ENCODE measurements around the gene HOXA2.

The HOXA2 gene

GRCh38 chr7:27137640-27138315, 35.3 kb upstream of the HOXA2 start:
- Histone ChIP-seq H3K27me3 (ENCODE audit: insufficient read depth, poor library complexity, severe bottlenecking) (no peaks in the 10 kb centered on the region), H3K4me1 (ENCODE audit: insufficient read depth, poor library complexity, severe bottlenecking) (peaks cover 23% of the 10 kb centered on the region), H3K4me3 (ENCODE audit: severe bottlenecking) (no peak overlapping the region), H3K9me3 (ENCODE audit: severe bottlenecking) (no peaks in the 10 kb centered on the region), H3K27ac (ENCODE audit: poor library complexity, severe bottlenecking) (peak overlapping the region; percentile 85), H3K36me3 (ENCODE audit: low read depth) (no peaks in the 10 kb centered on the region)
- ATAC-seq (ENCODE audit: low read depth) (no peak), DNase-seq (ENCODE audit: low spot score) (no peak)
- TF ChIP-seq CTCF (IDR thresholded peaks at IDR 0.05; ENCODE audit: poor library complexity, severe bottlenecking), result no peak

GRCh38 chr7:27134392-27134791, 31.9 kb upstream of the HOXA2 start:
- Histone ChIP-seq H3K4me3 (ENCODE audit: severe bottlenecking) (no peak overlapping the region), H3K4me1 (ENCODE audit: insufficient read depth, poor library complexity, severe bottlenecking) (peaks cover 27% of the 10 kb centered on the region), H3K36me3 (ENCODE audit: low read depth) (no peaks in the 10 kb centered on the region), H3K27me3 (ENCODE audit: insufficient read depth, poor library complexity, severe bottlenecking) (no peaks in the 10 kb centered on the region), H3K9me3 (ENCODE audit: severe bottlenecking) (no peaks in the 10 kb centered on the region), H3K27ac (ENCODE audit: poor library complexity, severe bottlenecking) (peak overlapping the region; percentile 21)
- TF ChIP-seq CTCF (IDR thresholded peaks at IDR 0.05; ENCODE audit: poor library complexity, severe bottlenecking), result no peak
- ATAC-seq (ENCODE audit: low read depth), result peak; percentile 28
- DNase-seq (ENCODE audit: low spot score), result no peak

GRCh38 chr7:27133409-27134231, 31.1 kb upstream of the HOXA2 start:
- Histone ChIP-seq H3K27me3 (ENCODE audit: insufficient read depth, poor library complexity, severe bottlenecking) (no peaks in the 10 kb centered on the region), H3K4me3 (ENCODE audit: severe bottlenecking) (no peak overlapping the region), H3K36me3 (ENCODE audit: low read depth) (no peaks in the 10 kb centered on the region), H3K4me1 (ENCODE audit: insufficient read depth, poor library complexity, severe bottlenecking) (peaks cover 27% of the 10 kb centered on the region), H3K9me3 (ENCODE audit: severe bottlenecking) (no peaks in the 10 kb centered on the region), H3K27ac (ENCODE audit: poor library complexity, severe bottlenecking) (peak overlapping the region; percentile 21)
- ATAC-seq (ENCODE audit: low read depth) (no peak), DNase-seq (ENCODE audit: low spot score) (no peak)
- TF ChIP-seq CTCF (IDR thresholded peaks at IDR 0.05; ENCODE audit: poor library complexity, severe bottlenecking), result no peak

- Histone ChIP-seq H3K27ac (ENCODE audit: poor library complexity, severe bottlenecking) (no peak overlapping the region), H3K4me1 (ENCODE audit: insufficient read depth, poor library complexity, severe bottlenecking) (peaks cover 27% of the 10 kb centered on the region), H3K27me3 (ENCODE audit: insufficient read depth, poor library complexity, severe bottlenecking) (no peaks in the 10 kb centered on the region), H3K4me3 (ENCODE audit: severe bottlenecking) (no peak overlapping the region), H3K9me3 (ENCODE audit: severe bottlenecking) (no peaks in the 10 kb centered on the region), H3K36me3 (ENCODE audit: low read depth) (no peaks in the 10 kb centered on the region)
- TF ChIP-seq CTCF (IDR thresholded peaks at IDR 0.05; ENCODE audit: poor library complexity, severe bottlenecking), result no peak
- DNase-seq (ENCODE audit: low spot score) (no peak), ATAC-seq (ENCODE audit: low read depth) (no peak)
These were observed 30.5 kb upstream of the HOXA2 start for GRCh38 chr7:27132978-27133377.

- no peak for ATAC-seq (ENCODE audit: low read depth)
- no peaks in the 10 kb centered on the region for H3K27me3 ChIP-seq (ENCODE audit: insufficient read depth, poor library complexity, severe bottlenecking)
- no peak for DNase-seq (ENCODE audit: low spot score)
- no peaks in the 10 kb centered on the region for H3K9me3 ChIP-seq (ENCODE audit: severe bottlenecking)
- no peak for TF ChIP-seq CTCF (IDR thresholded peaks at IDR 0.05; ENCODE audit: poor library complexity, severe bottlenecking)
- H3K36me3 ChIP-seq (ENCODE audit: low read depth), result no peaks in the 10 kb centered on the region
- no peak overlapping the region for H3K4me3 ChIP-seq (ENCODE audit: severe bottlenecking)
- peaks cover 27% of the 10 kb centered on the region for H3K4me1 ChIP-seq (ENCODE audit: insufficient read depth, poor library complexity, severe bottlenecking)
- H3K27ac ChIP-seq (ENCODE audit: poor library complexity, severe bottlenecking), result no peak overlapping the region
These were observed 29.7 kb upstream of the HOXA2 start for GRCh38 chr7:27132214-27132613.

All from RWPE2 (cell line).